ENCODE measurements around the gene KCTD11.
A peak's percentile ranks its signal among the peaks of the same experiment; 100 is the strongest.

KCTD11 gene

DNA sequence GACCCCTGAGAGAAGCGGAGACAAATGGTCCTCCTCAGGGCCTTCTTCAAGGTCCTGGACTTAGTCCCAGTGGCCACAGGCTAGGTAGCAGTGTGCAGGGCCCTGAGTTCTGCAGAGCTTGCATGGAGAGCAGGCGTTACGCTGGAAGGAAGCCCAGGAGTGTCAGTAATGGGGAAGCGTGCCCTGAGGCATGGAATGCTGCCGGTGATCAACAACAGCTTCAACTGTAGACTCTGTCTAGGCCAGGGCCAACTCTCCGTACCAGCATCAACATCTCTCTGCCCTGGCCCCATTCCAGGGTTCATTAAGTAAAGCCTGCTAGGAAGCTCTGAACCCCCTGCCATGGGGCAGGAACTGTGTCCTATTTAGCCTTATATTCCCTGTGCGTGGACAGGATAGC lies 28.4 kb downstream of the KCTD11 start:
- no peak overlapping the region for H3K4me3 ChIP-seq (ENCODE audit: low read depth, low read length)
- no peak for TF ChIP-seq CTCF (conservative IDR thresholded peaks at IDR 0.05; ENCODE audit: low read depth, low read length)
- DNase-seq (ENCODE audit: low read depth): no peak

DNA sequence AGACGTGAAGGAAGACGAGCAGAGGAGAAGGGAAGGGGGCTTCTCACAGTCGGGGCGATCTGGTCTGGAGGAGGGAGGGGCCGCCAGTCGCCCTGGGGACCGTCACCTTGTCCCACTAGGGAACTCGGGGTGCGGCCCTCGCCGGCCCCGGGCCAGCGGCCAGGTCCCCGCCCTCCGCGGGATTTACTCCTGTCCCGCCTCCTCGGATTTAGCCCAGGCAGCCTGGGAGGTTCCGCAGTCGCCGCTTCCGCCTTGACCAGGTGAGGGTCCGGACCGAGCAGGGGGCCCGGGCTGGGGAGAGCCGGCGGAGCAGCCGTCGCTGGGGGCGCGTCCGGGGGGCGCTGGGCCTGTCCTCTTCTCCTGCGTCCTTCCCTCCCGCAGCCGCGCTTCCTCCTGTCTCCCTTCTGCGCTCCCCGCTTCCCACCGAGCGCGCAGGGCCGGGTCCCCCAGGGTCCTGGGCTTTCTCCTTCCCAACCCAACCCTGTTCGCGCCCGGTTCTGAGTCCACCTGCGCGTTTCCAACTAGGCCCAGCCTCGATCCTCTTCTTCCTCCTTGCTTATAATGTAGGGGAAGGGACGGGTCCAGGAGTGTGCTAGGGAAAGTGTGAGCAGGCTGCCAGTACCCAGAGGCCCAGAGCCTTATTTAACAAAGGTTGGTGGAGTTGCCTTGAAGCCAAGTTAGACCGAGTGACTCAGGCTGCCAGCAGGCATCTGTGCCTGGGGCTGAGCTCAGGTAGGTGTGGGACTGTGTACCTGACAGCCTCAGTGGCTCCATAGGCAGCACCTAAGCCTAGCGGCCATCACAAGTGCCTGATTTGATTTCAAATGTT lies 29.1 kb downstream of the KCTD11 start, which contains the start of gene TNK1:
TSS of gene TNK1 (plus strand) at position 235 of the 829 bp plus-strand sequence. CDS start 1,838 bp downstream, outside the sequence.
- no peak for TF ChIP-seq CTCF (conservative IDR thresholded peaks at IDR 0.05; ENCODE audit: low read depth, low read length)
- DNase-seq (ENCODE audit: low read depth): no peak
- peak within 1 kb of the TSS; percentile 24 for H3K4me3 ChIP-seq (ENCODE audit: low read depth, low read length)

DNA sequence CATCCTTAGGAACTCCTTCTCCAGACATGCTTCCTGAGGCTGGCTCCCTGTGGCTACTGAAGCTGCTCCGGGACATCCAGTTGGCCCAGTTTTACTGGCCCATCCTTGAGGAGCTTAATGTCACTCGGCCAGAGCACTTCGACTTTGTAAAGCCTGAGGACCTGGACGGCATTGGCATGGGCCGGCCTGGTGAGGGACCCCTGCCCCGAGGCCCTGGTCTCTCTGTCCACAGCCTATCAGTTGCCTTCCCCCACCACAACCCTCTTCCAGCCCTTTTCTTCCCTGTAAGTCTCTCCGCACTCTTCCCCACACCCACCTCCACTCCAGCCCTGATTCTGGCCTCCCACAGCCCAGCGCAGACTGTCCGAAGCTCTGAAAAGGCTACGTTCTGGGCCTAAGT lies 30.9 kb downstream of the KCTD11 start:
- TF ChIP-seq CTCF (conservative IDR thresholded peaks at IDR 0.05; ENCODE audit: low read depth, low read length): no peak
- H3K4me3 ChIP-seq (ENCODE audit: low read depth, low read length): no peak overlapping the region
- no peak for DNase-seq (ENCODE audit: low read depth)

DNA sequence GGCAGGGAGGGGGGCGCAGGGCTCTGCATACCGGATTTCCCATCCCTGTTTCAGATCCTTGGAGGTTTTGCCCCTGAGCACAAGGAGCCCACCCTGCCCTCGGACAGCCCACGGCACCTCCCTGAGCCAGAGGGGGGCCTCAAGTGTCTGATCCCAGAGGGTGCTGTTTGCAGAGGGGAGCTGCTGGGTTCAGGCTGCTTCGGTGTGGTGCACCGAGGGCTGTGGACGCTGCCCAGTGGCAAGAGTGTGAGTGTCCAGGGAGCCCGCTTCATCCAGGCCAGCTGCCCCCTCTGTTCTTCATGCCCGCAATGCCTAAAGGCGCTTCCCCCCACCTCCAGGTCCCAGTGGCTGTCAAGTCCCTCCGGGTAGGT lies 31.4 kb downstream of the KCTD11 start:
- DNase-seq (ENCODE audit: low read depth): no peak
- TF ChIP-seq CTCF (conservative IDR thresholded peaks at IDR 0.05; ENCODE audit: low read depth, low read length): no peak
- no peak overlapping the region for H3K4me3 ChIP-seq (ENCODE audit: low read depth, low read length)

DNA sequence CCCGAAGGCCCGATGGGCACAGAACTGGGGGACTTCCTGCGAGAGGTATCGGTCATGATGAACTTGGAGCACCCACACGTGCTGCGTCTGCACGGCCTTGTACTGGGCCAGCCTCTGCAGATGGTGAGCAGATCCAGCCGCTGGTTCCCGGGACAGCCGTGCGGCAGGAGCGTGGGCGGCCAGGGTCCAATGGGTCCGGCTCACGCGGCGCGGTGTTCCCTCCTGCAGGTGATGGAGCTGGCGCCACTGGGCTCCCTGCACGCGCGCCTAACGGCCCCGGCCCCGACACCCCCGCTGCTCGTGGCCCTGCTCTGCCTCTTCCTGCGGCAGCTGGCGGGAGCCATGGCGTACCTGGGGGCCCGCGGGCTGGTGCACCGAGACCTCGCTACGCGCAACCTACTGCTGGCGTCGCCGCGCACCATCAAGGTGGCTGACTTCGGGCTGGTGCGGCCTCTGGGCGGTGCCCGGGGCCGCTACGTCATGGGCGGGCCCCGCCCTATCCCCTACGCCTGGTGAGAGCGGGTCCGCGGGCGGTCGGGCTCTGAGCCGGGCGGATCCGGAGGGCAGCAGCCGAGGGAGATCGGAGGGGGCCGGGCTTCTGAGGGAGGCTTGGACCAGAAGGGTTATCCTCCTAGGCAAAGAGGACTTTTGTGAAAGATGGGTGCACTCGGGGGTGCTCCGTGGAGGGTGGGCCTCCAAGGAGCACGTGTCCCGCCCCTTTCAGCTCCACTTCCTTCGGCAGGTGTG lies 32.0 kb downstream of the KCTD11 start:
- no peak for TF ChIP-seq CTCF (conservative IDR thresholded peaks at IDR 0.05; ENCODE audit: low read depth, low read length)
- DNase-seq (ENCODE audit: low read depth): no peak
- peak overlapping the region; percentile 44 for H3K4me3 ChIP-seq (ENCODE audit: low read depth, low read length)

DNA sequence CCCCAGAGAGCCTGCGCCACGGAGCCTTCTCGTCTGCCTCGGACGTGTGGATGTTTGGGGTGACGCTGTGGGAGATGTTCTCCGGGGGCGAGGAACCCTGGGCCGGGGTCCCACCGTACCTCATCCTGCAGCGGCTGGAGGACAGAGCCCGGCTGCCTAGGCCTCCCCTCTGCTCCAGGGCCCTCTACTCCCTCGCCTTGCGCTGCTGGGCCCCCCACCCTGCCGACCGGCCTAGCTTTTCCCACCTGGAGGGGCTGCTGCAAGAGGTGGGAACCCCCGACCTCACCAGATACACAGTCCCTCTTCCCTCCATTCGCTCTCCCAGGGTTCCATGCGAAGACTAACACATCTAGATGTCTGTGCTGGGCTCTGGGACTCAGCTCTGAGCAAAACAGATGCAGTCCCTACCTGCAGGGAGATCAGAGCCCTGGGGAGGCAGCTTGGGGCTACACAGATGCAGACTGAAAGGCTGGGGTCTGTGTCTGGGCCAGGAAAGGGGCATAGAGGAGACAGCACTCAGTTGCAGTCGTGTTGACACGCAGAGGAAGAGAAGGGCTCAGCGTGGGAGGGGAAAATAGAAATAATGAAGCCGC lies 32.6 kb downstream of the KCTD11 start:
- TF ChIP-seq CTCF (conservative IDR thresholded peaks at IDR 0.05; ENCODE audit: low read depth, low read length): no peak
- H3K4me3 ChIP-seq (ENCODE audit: low read depth, low read length): peak overlapping the region; percentile 44
- DNase-seq (ENCODE audit: low read depth): no peak

All from choroid plexus epithelial cell (primary cell).